Activated CD4-positive, alpha-beta T cell treated with anti-CD3 and anti-CD28 coated beads for 24 hours (primary cell): ENCODE data around the gene G6PD.

Experiments
- DNase-seq, 2 donors: peaks; one replicate each; pipeline ENCODE4 v3.0.0-alpha.2; 2020; ENCODE audit warnings: low read depth in 2 of 2

Gene G6PD

GRCh38 chrX:154487518-154488290 is 58.9 kb downstream of the G6PD start:
- no peak for DNase-seq

GRCh38 chrX:154486396-154487207 is 60.0 kb downstream of the G6PD start, which contains the start of gene UBL4A:
Gene UBL4A, minus strand, starts transcription at chrX:154486615. Its CDS starts 31 bp downstream, at chrX:154486584.
- DNase-seq, result peak; percentile 27 to 47

- no peak for DNase-seq
Observed at GRCh38 chrX:154486052-154486395, 60.6 kb downstream of the G6PD start.

- no peak for DNase-seq
Observed at GRCh38 chrX:154485150-154486051, 61.2 kb downstream of the G6PD start.

GRCh38 chrX:154484255-154485149 is 62.1 kb downstream of the G6PD start:
- no peak for DNase-seq

- DNase-seq, result no peak
Observed at GRCh38 chrX:154483325-154483724, 63.3 kb downstream of the G6PD start.

- DNase-seq, result no peak
Observed at GRCh38 chrX:154482786-154483185, 63.9 kb downstream of the G6PD start.

GRCh38 chrX:154481911-154482601 is 64.6 kb downstream of the G6PD start:
- DNase-seq, result no peak
